DOHH2 (cell line): ENCODE results near the gene MKS1.

Experiments used
- H3F3A ChIP-seq: fragments of 200-600 bp; sonication (generic), shearing (Covaris generic); 2 replicates; pipeline ENCODE4 v1.6.0; 2016; ENCODE audit warnings: antibody characterized with exemption, mild to moderate bottlenecking; ENCODE audit not compliant: control insufficient read depth, insufficient read depth
- H3K27ac ChIP-seq: fragments of 200-600 bp; sonication (generic); 2 replicates; pipeline ENCODE4 v1.5.1; 2014; ENCODE audit warnings: low read depth, mild to moderate bottlenecking, low read length, moderate library complexity
- H3K27me3 ChIP-seq: fragments of 200-600 bp; sonication (generic); 2 replicates; pipeline ENCODE4 v1.6.1; 2014; ENCODE audit warnings: mild to moderate bottlenecking, low read length, mixed read lengths; ENCODE audit not compliant: control insufficient read depth
- H3K36me3 ChIP-seq: fragments of 200-600 bp; sonication (generic); 2 replicates; pipeline ENCODE4 v1.6.1; 2014; ENCODE audit warnings: mild to moderate bottlenecking, low read length, moderate library complexity, mixed read lengths; ENCODE audit not compliant: control insufficient read depth
- H3K4me1 ChIP-seq: fragments of 200-600 bp; sonication (generic); 2 replicates; pipeline ENCODE4 v1.6.1; 2014; ENCODE audit warnings: mild to moderate bottlenecking, low read length, mixed read lengths; ENCODE audit not compliant: control insufficient read depth
- H3K4me2 ChIP-seq: fragments of 200-600 bp; sonication (generic); 2 replicates; pipeline ENCODE4 v1.6.0; 2014; ENCODE audit warnings: mild to moderate bottlenecking, low read length, moderate library complexity
- H3K4me3 ChIP-seq: fragments of 200-600 bp; sonication (generic); 2 replicates; pipeline ENCODE4 v1.5.1; 2014; ENCODE audit warnings: mild to moderate bottlenecking, low read length, mixed read lengths
- H3K79me2 ChIP-seq: fragments of 200-600 bp; sonication (generic); 2 replicates; pipeline ENCODE4 v1.6.1; 2014; ENCODE audit warnings: mild to moderate bottlenecking, low read length, mixed read lengths; ENCODE audit not compliant: control insufficient read depth
- H3K9me2 ChIP-seq: fragments of 200-600 bp; sonication (generic); replicated peaks from 2 replicates; pipeline ENCODE4 v1.6.1; 2014; ENCODE audit warnings: mild to moderate bottlenecking, low read length, mixed read lengths; ENCODE audit not compliant: control insufficient read depth
- H3K9me3 ChIP-seq: fragments of 200-600 bp; sonication (generic); 2 replicates; pipeline ENCODE4 v1.6.1; 2014; ENCODE audit warnings: antibody characterized with exemption, low read length, mixed read lengths; ENCODE audit not compliant: control insufficient read depth, insufficient read depth
- H4K20me1 ChIP-seq: fragments of 200-600 bp; sonication (generic); 2 replicates; pipeline ENCODE4 v1.6.0; 2014; ENCODE audit warnings: low read depth, mild to moderate bottlenecking, antibody characterized with exemption, low read length, moderate library complexity; ENCODE audit not compliant: control insufficient read depth, insufficient read depth
- EZH2phosphoT487 ChIP-seq: fragments of 200-600 bp; sonication (generic); IDR thresholded peaks from 2 replicates; pipeline ENCODE4 v1.6.1; 2017; ENCODE audit warnings: borderline replicate concordance, mild to moderate bottlenecking, antibody characterized with exemption, low read length, moderate library complexity, mixed read lengths
- TF ChIP-seq, protein P1 (sequence below): fragments of 200-600 bp; sonication (generic); IDR thresholded peaks from one replicate; pipeline ENCODE4 v1.5.1; 2014; ENCODE audit warnings: antibody characterized with exemption, mild to moderate bottlenecking, low read depth, low read length; ENCODE audit not compliant: poor library complexity, severe bottlenecking

The MKS1 gene

DNA sequence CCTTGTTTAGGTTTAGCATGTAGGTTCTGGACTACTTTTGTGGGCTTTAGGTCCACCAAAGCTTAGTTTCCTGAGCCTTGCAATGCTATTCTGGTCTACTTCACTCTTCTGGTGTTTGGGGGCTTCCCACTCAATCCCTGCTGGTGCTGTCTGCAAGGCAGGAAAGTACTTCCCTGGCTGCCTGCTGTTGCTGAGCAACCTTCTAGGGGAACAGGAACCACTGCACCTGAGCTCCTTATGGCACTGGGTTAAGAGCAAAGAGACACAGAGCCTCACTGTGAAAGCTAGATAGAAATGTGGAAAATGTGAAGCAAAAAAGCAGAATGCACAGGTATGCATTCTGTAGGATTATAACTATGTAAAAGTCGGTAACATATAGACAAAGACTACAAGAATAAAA is 44.7 kb upstream of the MKS1 start:
- no peak overlapping the region for H3K4me2 ChIP-seq
- no peaks in the 10 kb centered on the region for H3K9me3 ChIP-seq
- no peaks in the 10 kb centered on the region for H3F3A ChIP-seq
- H3K4me3 ChIP-seq, result no peak overlapping the region
- no peaks in the 10 kb centered on the region for H3K4me1 ChIP-seq
- no peak overlapping the region for H3K27ac ChIP-seq
- peaks cover 42% of the 10 kb centered on the region for H3K27me3 ChIP-seq
- TF ChIP-seq, protein P1, sequence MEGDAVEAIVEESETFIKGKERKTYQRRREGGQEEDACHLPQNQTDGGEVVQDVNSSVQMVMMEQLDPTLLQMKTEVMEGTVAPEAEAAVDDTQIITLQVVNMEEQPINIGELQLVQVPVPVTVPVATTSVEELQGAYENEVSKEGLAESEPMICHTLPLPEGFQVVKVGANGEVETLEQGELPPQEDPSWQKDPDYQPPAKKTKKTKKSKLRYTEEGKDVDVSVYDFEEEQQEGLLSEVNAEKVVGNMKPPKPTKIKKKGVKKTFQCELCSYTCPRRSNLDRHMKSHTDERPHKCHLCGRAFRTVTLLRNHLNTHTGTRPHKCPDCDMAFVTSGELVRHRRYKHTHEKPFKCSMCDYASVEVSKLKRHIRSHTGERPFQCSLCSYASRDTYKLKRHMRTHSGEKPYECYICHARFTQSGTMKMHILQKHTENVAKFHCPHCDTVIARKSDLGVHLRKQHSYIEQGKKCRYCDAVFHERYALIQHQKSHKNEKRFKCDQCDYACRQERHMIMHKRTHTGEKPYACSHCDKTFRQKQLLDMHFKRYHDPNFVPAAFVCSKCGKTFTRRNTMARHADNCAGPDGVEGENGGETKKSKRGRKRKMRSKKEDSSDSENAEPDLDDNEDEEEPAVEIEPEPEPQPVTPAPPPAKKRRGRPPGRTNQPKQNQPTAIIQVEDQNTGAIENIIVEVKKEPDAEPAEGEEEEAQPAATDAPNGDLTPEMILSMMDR, result no peak
- TF ChIP-seq EZH2phosphoT487, result no peak
- H3K79me2 ChIP-seq, result no peaks in the 10 kb centered on the region
- no peaks in the 10 kb centered on the region for H3K36me3 ChIP-seq
- no peaks in the 10 kb centered on the region for H3K9me2 ChIP-seq
- H4K20me1 ChIP-seq, result no peaks in the 10 kb centered on the region

DNA sequence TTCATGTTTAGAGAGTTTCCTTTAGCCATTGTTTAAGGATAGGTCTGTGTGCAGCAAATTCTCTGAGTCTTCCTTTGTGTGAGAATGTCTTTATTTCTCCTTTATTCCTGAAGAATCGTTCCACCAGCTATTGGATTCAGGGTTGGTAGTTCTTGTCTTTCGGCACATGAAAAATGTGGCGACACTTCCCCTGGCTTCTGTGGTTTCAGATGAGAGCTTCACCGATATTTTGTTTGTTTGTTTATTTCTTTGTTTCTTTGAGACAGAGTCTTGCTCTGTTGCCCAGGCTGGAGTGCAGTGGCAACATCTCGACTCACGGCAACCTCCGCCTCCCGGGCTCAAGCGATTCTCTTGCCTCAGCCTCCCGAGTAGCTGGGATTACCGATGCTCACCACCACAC is 43.1 kb upstream of the MKS1 start:
- Histone ChIP-seq H3K9me3 (no peaks in the 10 kb centered on the region), H3K27me3 (peaks cover 47% of the 10 kb centered on the region), H3F3A (no peaks in the 10 kb centered on the region), H3K4me1 (no peaks in the 10 kb centered on the region), H3K4me3 (no peak overlapping the region), H3K4me2 (no peak overlapping the region), H4K20me1 (no peaks in the 10 kb centered on the region), H3K9me2 (no peaks in the 10 kb centered on the region), H3K79me2 (no peaks in the 10 kb centered on the region), H3K27ac (no peak overlapping the region), H3K36me3 (no peaks in the 10 kb centered on the region)
- TF ChIP-seq, protein P1, result no peak
- TF ChIP-seq EZH2phosphoT487, result no peak

DNA sequence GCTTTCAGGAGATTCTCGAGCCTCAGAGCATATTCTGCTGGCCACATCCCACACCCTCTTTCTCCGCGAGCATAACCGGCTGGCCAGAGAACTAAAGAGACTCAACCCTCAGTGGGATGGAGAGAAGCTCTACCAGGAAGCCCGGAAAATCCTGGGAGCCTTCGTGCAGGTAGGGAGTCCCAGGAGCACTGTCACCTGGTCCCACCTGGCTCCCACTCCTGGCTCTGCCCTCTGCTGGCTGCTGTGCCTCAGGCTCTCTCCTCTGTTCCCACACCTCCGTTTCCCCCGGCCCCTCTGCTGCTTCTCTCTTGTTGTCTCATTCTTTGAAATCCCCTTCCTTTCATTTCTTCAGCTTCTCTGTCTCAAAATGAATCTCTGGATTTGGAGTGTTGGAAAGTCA is 35.7 kb upstream of the MKS1 start:
- H4K20me1 ChIP-seq, result no peaks in the 10 kb centered on the region
- H3K9me3 ChIP-seq, result no peaks in the 10 kb centered on the region
- no peaks in the 10 kb centered on the region for H3K79me2 ChIP-seq
- no peaks in the 10 kb centered on the region for H3F3A ChIP-seq
- no peak overlapping the region for H3K4me3 ChIP-seq
- H3K27ac ChIP-seq, result no peak overlapping the region
- H3K27me3 ChIP-seq, result peaks cover 19% of the 10 kb centered on the region
- H3K4me1 ChIP-seq, result peaks cover 2% of the 10 kb centered on the region
- TF ChIP-seq EZH2phosphoT487, result no peak
- TF ChIP-seq, protein P1, result peak; percentile 32
- H3K36me3 ChIP-seq, result no peaks in the 10 kb centered on the region
- no peak overlapping the region for H3K4me2 ChIP-seq
- no peaks in the 10 kb centered on the region for H3K9me2 ChIP-seq

DNA sequence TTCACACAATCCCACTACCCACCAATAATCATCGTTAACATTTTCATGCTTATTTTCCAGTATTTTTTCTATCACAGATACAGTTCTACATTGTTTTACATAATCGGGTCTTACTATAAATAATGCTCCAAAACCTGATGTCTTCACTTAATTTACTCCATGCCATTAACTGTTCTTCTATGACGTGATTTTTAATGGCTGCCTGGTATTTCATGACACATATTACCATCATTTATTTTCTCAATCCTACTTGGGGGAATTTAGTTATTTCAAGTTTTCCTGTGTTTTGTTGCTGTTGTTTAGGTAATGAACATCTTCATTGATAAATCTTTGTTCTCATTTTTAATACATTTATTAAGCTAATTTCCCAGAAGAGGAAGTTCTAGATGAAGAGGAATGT is 34.0 kb upstream of the MKS1 start:
- peaks cover 6% of the 10 kb centered on the region for H3K4me1 ChIP-seq
- TF ChIP-seq, protein P1, result no peak
- TF ChIP-seq EZH2phosphoT487, result no peak
- no peaks in the 10 kb centered on the region for H3K9me2 ChIP-seq
- no peaks in the 10 kb centered on the region for H3K79me2 ChIP-seq
- no peak overlapping the region for H3K27ac ChIP-seq
- no peak overlapping the region for H3K4me3 ChIP-seq
- no peaks in the 10 kb centered on the region for H3F3A ChIP-seq
- no peaks in the 10 kb centered on the region for H3K36me3 ChIP-seq
- H3K9me3 ChIP-seq, result no peaks in the 10 kb centered on the region
- peaks cover 28% of the 10 kb centered on the region for H3K27me3 ChIP-seq
- H4K20me1 ChIP-seq, result no peaks in the 10 kb centered on the region
- H3K4me2 ChIP-seq, result no peak overlapping the region
